PC-9 (cell line): Measurements from ENCODE around the gene RPS19BP1. TPM values are rescaled to one million over a fixed set of nuclear protein-coding genes. Genes with fewer than 3 reads are reported as not detected.
A peak's percentile ranks its signal among the peaks of the same experiment; 100 is the strongest.

Experiments
- BruUV-seq: library from RNA; stranded (reverse); fragments of 400-500 nt; replicated peaks from 2 replicates; lab custom pipeline; 2021; lab: Mats Ljungman, UMichigan
- CTCF ChIA-PET: fragments of 300-600 bp; sonication (Branson Sonifier 250); formaldehyde crosslinking; loops from one replicate; lab custom pipeline; 2022; ENCODE audit warnings: antibody characterized with exemption; lab: Charles Lee
- POLR2A ChIA-PET: fragments of 300-600 bp; sonication (Branson Sonifier 250); formaldehyde crosslinking; loops from one replicate; lab custom pipeline; 2022; ENCODE audit warnings: antibody characterized with exemption; ENCODE audit not compliant: unreplicated experiment; lab: Charles Lee
- DNase-seq, 2 experiments: peaks; one replicate each; pipeline versions ENCODE4 v3.0.0 to v3.0.0-alpha.2; 2015 to 2022; ENCODE audit warnings: mixed read lengths in 1 of 2
- H2AFZ ChIP-seq: fragments of 200-600 bp; sonication (generic); 2 replicates; pipeline ENCODE4 v1.8.1; 2017; ENCODE audit warnings: antibody characterized with exemption
- H3F3A ChIP-seq: fragments of 200-600 bp; sonication (generic); 2 replicates; pipeline ENCODE4 v1.8.1; 2017; ENCODE audit warnings: antibody characterized with exemption, mild to moderate bottlenecking, low read depth; ENCODE audit not compliant: insufficient read depth
- H3K27ac ChIP-seq: fragments of 200-600 bp; sonication (generic); 2 replicates; pipeline ENCODE4 v1.6.1; 2016; ENCODE audit warnings: mixed run types
- H3K27me3 ChIP-seq: fragments of 200-600 bp; sonication (generic); 2 replicates; pipeline ENCODE4 v1.6.1; 2016; ENCODE audit warnings: low read depth, mixed run types; ENCODE audit not compliant: insufficient read depth
- H3K36me3 ChIP-seq: fragments of 200-600 bp; sonication (generic); 2 replicates; pipeline ENCODE4 v1.6.1; 2016; ENCODE audit warnings: low read depth, mixed run types
- H3K4me1 ChIP-seq: fragments of 200-600 bp; sonication (generic); replicated peaks from 2 replicates; pipeline ENCODE4 v1.6.1; 2016; ENCODE audit warnings: mixed run types; ENCODE audit not compliant: insufficient read depth
- H3K4me2 ChIP-seq: fragments of 200-600 bp; sonication (generic); 2 replicates; pipeline ENCODE4 v1.6.1; 2017; ENCODE audit warnings: mixed run types
- H3K4me3 ChIP-seq: fragments of 200-600 bp; sonication (generic); 2 replicates; pipeline ENCODE4 v1.6.1; 2016; ENCODE audit warnings: mixed run types
- H3K79me2 ChIP-seq: fragments of 200-600 bp; sonication (generic); 2 replicates; pipeline ENCODE4 v1.6.1; 2017; ENCODE audit warnings: low read depth, mixed run types
- H3K9me2 ChIP-seq: fragments of 200-600 bp; sonication (generic); 2 replicates; pipeline ENCODE4 v1.8.1; 2017; ENCODE audit warnings: mild to moderate bottlenecking; ENCODE audit not compliant: insufficient read depth
- H3K9me3 ChIP-seq: fragments of 200-600 bp; sonication (generic); 2 replicates; pipeline ENCODE4 v1.8.1; 2016; ENCODE audit warnings: low read depth; ENCODE audit not compliant: insufficient read depth
- H4K20me1 ChIP-seq: fragments of 200-600 bp; sonication (generic); 2 replicates; pipeline ENCODE4 v1.8.1; 2017; ENCODE audit not compliant: insufficient read depth
- EZH2 ChIP-seq: fragments of 200-600 bp; sonication (generic); IDR thresholded peaks from 2 replicates; pipeline ENCODE4 v1.8.0; 2017; ENCODE audit warnings: antibody characterized with exemption, low read depth
- intact Hi-C: fragments of 100-400 bp; cut with micrococcal nuclease; formaldehyde crosslinking; loops from one replicate; pipeline ENCODE4 v1.10.0; 2022; ENCODE audit not compliant: unreplicated experiment
- total RNA-seq: library from RNA; stranded (reverse); gene quantifications from 2 replicates; pipeline ENCODE4 v1.2.3, GENCODE V29; 2021
- TF ChIP-seq, protein P1 (sequence below): fragments of 200-600 bp; sonication (generic); conservative IDR thresholded peaks from 2 replicates; pipeline ENCODE4 v1.6.1; 2017; ENCODE audit warnings: mixed run types, antibody characterized with exemption, mild to moderate bottlenecking, moderate library complexity

The RPS19BP1 gene
- total RNA-seq, 1 experiment from 2014 or later: 60.7 TPM

DNA sequence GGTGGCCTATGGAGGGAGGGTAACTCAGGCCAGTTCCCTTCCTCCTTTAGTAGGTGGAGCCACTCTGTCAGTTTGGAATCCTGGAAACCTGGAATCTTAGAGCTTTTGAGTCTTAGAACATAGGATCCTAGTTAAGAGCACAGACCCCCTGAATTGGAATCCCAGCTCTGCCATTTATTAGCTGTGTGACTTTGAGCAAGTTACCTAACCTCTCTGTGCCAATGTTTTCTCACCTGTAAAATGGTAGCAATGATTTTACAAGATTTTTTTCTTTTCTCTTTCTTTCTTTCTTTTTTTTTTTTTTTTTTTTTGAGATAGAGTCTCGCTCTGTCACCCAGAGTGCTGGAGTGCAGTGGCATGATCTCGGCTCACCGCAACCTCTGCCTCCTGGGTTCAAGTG is 20.9 kb upstream of the RPS19BP1 start:
- no TSS peak for BruUV-seq

GRCh38 chr22:39547587-39547947 is 15.0 kb upstream of the RPS19BP1 start:
- no peak for TF ChIP-seq EZH2
- TF ChIP-seq, protein P1, sequence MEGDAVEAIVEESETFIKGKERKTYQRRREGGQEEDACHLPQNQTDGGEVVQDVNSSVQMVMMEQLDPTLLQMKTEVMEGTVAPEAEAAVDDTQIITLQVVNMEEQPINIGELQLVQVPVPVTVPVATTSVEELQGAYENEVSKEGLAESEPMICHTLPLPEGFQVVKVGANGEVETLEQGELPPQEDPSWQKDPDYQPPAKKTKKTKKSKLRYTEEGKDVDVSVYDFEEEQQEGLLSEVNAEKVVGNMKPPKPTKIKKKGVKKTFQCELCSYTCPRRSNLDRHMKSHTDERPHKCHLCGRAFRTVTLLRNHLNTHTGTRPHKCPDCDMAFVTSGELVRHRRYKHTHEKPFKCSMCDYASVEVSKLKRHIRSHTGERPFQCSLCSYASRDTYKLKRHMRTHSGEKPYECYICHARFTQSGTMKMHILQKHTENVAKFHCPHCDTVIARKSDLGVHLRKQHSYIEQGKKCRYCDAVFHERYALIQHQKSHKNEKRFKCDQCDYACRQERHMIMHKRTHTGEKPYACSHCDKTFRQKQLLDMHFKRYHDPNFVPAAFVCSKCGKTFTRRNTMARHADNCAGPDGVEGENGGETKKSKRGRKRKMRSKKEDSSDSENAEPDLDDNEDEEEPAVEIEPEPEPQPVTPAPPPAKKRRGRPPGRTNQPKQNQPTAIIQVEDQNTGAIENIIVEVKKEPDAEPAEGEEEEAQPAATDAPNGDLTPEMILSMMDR: no peak
- POLR2A ChIA-PET: no interaction called here
- no TSS peak for BruUV-seq

More for the DNA sequence above, 20.9 kb upstream of the RPS19BP1 start:
- Histone ChIP-seq H3K4me2 (no peak overlapping the region), H3K36me3 (no peaks in the 10 kb centered on the region), H3K4me1 (no peaks in the 10 kb centered on the region), H3K79me2 (no peaks in the 10 kb centered on the region), H3K27me3 (peaks cover 43% of the 10 kb centered on the region; the same call in 1 of the 2 replicates), H3K27ac (no peak overlapping the region), H3F3A (peaks cover 9% of the 10 kb centered on the region; the same call in 1 of the 2 replicates), H2AFZ (no peak overlapping the region), H3K4me3 (no peak overlapping the region), H3K9me3 (no peaks in the 10 kb centered on the region), H4K20me1 (no peaks in the 10 kb centered on the region), H3K9me2 (no peaks in the 10 kb centered on the region)
- no peak for DNase-seq
- ChIA-PET POLR2A (interaction anchor here (0.7 kb wide), 1 partner anchor 394 kb away, joined by 3 read pairs; no protein-coding TSS in a partner anchor), CTCF (no interaction called here)
- TF ChIP-seq, protein P1: no peak
- no peak for TF ChIP-seq EZH2
- intact Hi-C loops: no loop called here

DNA sequence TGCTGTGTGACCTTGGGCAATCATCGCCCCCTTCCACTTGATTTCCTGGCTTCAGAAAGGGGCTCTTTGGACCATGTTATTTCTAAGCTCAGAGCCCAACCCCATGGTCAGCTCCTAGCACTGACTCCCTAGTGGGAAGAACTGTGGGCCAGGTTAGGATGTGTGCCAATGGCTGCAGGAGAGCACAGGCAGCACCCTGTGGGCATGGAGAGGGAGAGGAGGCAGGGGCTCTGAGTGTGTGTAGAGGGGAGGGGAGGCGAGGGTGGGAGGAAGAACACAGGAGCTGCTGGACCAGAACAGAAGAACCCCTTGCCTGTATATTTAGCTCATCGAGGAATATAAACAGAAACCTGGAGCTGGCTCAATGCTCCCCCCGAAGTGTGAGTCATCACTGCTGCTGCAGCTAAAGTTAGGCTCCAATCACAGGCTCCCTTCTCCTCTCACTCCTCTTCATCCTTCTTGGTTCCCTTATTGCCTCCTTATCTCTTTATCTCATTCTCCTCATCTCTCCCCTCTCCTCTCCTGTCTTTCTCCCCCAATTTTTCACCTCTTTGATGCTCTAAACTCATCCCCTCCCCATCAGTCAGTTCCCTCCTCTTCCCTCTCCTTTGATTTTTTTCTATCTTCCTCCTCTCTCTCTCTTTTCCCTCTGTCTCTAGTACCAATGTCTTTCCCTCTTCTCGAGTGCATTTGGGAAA is 14.5 kb upstream of the RPS19BP1 start:
- Histone ChIP-seq H3K36me3 (no peaks in the 10 kb centered on the region), H3K4me3 (no peak overlapping the region), H3K9me3 (no peaks in the 10 kb centered on the region), H3K9me2 (no peaks in the 10 kb centered on the region), H3K4me2 (peak overlapping the region; percentile 29; the same call in 1 of the 2 replicates), H4K20me1 (no peaks in the 10 kb centered on the region), H3F3A (peaks cover 5% of the 10 kb centered on the region; the same call in 1 of the 2 replicates), H3K27me3 (peaks cover 43% of the 10 kb centered on the region), H2AFZ (no peak overlapping the region), H3K27ac (no peak overlapping the region), H3K4me1 (no peaks in the 10 kb centered on the region), H3K79me2 (no peaks in the 10 kb centered on the region)
- no peak for DNase-seq
- ChIA-PET POLR2A (no interaction called here), CTCF (interaction anchor here (0.6 kb wide), 1 partner anchor 17 kb away, joined by 14 read pairs; no protein-coding TSS in a partner anchor)
- intact Hi-C loops: no loop called here
- no peak for TF ChIP-seq EZH2
- TF ChIP-seq, protein P1: no peak
- no TSS peak for BruUV-seq

More at GRCh38 chr22:39547587-39547947, 15.0 kb upstream of the RPS19BP1 start:
- CTCF ChIA-PET: no interaction called here
- Histone ChIP-seq H3F3A (peaks cover 5% of the 10 kb centered on the region; the same call in 1 of the 2 replicates), H4K20me1 (no peaks in the 10 kb centered on the region), H2AFZ (no peak overlapping the region), H3K4me2 (no peak overlapping the region), H3K79me2 (no peaks in the 10 kb centered on the region), H3K9me3 (no peaks in the 10 kb centered on the region), H3K36me3 (no peaks in the 10 kb centered on the region), H3K4me3 (no peak overlapping the region), H3K27ac (no peak overlapping the region), H3K9me2 (no peaks in the 10 kb centered on the region), H3K4me1 (no peaks in the 10 kb centered on the region), H3K27me3 (peaks cover 46% of the 10 kb centered on the region)
- intact Hi-C loops: no loop called here
- DNase-seq: no peak
